ENCODE results near the gene KMT2D.

DNA sequence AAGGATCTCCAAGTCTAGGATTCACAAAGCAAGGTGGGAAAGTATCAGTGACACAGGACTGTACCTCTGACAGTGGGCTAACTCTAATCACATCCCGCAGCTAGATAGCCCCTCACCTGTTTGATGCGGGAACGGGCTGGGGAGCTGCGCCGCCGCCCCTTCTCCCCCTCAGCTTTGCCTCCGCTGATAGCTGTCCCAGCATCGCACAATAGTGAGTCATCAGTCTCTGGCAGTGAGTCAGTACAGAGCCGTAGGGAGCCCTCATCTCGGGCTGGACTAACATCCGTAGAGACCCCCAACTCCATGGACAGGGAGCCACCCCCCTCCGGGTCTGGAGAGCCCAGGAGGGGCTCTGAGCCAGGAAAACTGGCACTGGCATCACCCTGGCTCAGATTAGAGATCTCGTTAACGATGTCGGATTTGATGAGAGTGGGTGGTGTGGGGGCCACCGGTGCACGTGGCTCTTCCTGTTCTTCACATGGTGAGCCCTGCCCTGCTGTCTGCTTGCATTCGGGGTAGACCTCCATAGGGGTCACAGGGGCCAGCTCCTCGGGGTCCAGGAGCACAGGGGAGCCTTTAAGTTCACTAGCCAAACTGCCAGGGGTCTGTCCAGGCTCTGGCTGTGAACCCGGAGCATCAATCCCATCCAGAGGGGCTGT is 10.9 kb downstream of the KMT2D start:
- TF ChIP-seq POLR2AphosphoS5 (IDR thresholded peaks at IDR 0.05) (no peak), POLR2A (IDR thresholded peaks at IDR 0.05) (no peak)
- TF ChIP-seq, protein P1, sequence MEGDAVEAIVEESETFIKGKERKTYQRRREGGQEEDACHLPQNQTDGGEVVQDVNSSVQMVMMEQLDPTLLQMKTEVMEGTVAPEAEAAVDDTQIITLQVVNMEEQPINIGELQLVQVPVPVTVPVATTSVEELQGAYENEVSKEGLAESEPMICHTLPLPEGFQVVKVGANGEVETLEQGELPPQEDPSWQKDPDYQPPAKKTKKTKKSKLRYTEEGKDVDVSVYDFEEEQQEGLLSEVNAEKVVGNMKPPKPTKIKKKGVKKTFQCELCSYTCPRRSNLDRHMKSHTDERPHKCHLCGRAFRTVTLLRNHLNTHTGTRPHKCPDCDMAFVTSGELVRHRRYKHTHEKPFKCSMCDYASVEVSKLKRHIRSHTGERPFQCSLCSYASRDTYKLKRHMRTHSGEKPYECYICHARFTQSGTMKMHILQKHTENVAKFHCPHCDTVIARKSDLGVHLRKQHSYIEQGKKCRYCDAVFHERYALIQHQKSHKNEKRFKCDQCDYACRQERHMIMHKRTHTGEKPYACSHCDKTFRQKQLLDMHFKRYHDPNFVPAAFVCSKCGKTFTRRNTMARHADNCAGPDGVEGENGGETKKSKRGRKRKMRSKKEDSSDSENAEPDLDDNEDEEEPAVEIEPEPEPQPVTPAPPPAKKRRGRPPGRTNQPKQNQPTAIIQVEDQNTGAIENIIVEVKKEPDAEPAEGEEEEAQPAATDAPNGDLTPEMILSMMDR (IDR thresholded peaks at IDR 0.05) = no peak

Data from prostate gland (tissue), 2 donors.